Upper lobe of left lung (tissue), 6 donors: Measurements from ENCODE around the gene SLIT1. TPM values are rescaled to one million over a fixed set of nuclear protein-coding genes. Genes with fewer than 3 reads are reported as not detected.

Experiments used
- ATAC-seq, 2 donors: fragments of 200-7000 bp; cut with Tn5 transposase; one replicate each; pipeline ENCODE4 v1.9.1; 2022; ENCODE audit warnings: mild to moderate bottlenecking in 2 of 2, moderate library complexity in 2 of 2; ENCODE audit not compliant: low FRiP score in 2 of 2
- DNase-seq, 2 donors: peaks; one replicate each; pipeline ENCODE4 v3.0.0-alpha.2; 2019 to 2020
- H3K27ac ChIP-seq, 4 donors: fragments of 200-600 bp; sonication (generic); one replicate each; pipeline ENCODE4 v1.5.1; 2016 to 2019
- H3K27me3 ChIP-seq, 4 donors: fragments of 200-600 bp; sonication (generic); one replicate each; pipeline ENCODE4 v1.5.1; 2017 to 2019
- H3K36me3 ChIP-seq, 4 donors: fragments of 200-600 bp; sonication (generic); one replicate each; pipeline ENCODE4 v1.5.1; 2016 to 2019
- H3K4me1 ChIP-seq, 4 donors: fragments of 200-600 bp; sonication (generic); one replicate each; pipeline ENCODE4 v1.5.1; 2018 to 2019
- H3K4me3 ChIP-seq, 4 donors: fragments of 200-600 bp; sonication (generic); one replicate each; pipeline ENCODE4 v1.5.1; 2017 to 2019; ENCODE audit warnings: mild to moderate bottlenecking in 2 of 4, moderate library complexity in 1 of 4
- H3K9me3 ChIP-seq, 4 donors: fragments of 200-600 bp; sonication (generic); one replicate each; pipeline ENCODE4 v1.5.1; 2018 to 2019
- EP300 ChIP-seq, 4 donors: sonication (generic); formaldehyde crosslinking; IDR thresholded peaks; one replicate each; pipeline ENCODE4 v1.5.1; 2017; ENCODE audit warnings: antibody characterized with exemption in 4 of 4, control low read depth in 2 of 4
- POLR2A ChIP-seq, 4 donors: fragments of 450-650 bp; IDR thresholded peaks; one replicate each; pipeline ENCODE4 v1.5.1; 2016 to 2017; ENCODE audit warnings: antibody characterized with exemption in 4 of 4, mild to moderate bottlenecking in 2 of 4
- POLR2AphosphoS5 ChIP-seq, 2 donors: sonication (generic); formaldehyde crosslinking; IDR thresholded peaks; one replicate each; pipeline ENCODE4 v1.5.1; 2017; ENCODE audit warnings: antibody characterized with exemption in 2 of 2
- WGBS, 2 donors: methylation state at CpG; one replicate each; pipeline ENCODE4 v1.1.5; 2017 to 2018; 5-methylcytosine and 5-hydroxymethylcytosine counted together
- total RNA-seq, 6 donors: library from RNA; depleted of rRNA in 4 of 6; stranded (reverse); fragments of >200 nt in 4 of 6; gene quantifications; one replicate each; pipeline versions ENCODE4 v1.1.0 to v1.2.1, GENCODE V29; 2016 to 2021
- TF ChIP-seq, protein P1 (sequence below), 6 experiments: fragments of 450-650 bp in 4 of 6; fragments of 200-600 bp in 2 of 6; sonication (generic) in 2 of 6; IDR thresholded peaks; one replicate each; pipeline ENCODE4 v1.5.1; 2016 to 2019; ENCODE audit warnings: antibody characterized with exemption in 6 of 6
- donor health status: DM: no; HTN: no; CAD: no; lungs with moderate emphysema.
- donor health status: DM: no; HTN: yes; CAD: no; lungs with severe emphysema.

Gene SLIT1
- total RNA-seq, 6 donors from 2014 or later, result 0.30 to 1.6 (median 0.54) TPM; not detected in 1

DNA sequence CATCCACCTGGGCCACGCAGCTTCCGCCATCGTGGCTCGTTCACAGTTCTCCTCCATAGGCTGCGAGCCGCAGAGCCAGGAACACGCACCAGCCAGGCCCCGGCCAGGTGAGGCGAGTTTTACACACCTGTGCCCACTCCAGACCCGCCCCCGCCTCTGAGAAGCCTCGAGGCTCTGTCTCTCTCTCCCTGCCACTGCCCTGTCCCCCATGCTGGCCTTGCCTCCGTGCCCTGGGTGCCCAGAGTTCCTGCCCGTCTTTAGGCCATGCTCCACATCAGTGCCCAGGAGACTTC, 142.2 kb downstream of the SLIT1 start:
- Histone ChIP-seq H3K4me3 (no peak overlapping the region), H3K27me3 (no peaks in the 10 kb centered on the region), H3K4me1 (no peaks in the 10 kb centered on the region), H3K27ac (no peak overlapping the region), H3K9me3 (no peaks in the 10 kb centered on the region), H3K36me3 (no peaks in the 10 kb centered on the region)
- DNase-seq (no peak), ATAC-seq (no peak)
- 85 to 89% methylated on average over 10 to 12 of the region's 14 CpGs for WGBS, 2 donors
- TF ChIP-seq POLR2A (IDR thresholded peaks at IDR 0.05), result no peak
- no peak for TF ChIP-seq EP300 (IDR thresholded peaks at IDR 0.05)
- no peak for TF ChIP-seq POLR2AphosphoS5 (IDR thresholded peaks at IDR 0.05)
- TF ChIP-seq, protein P1, sequence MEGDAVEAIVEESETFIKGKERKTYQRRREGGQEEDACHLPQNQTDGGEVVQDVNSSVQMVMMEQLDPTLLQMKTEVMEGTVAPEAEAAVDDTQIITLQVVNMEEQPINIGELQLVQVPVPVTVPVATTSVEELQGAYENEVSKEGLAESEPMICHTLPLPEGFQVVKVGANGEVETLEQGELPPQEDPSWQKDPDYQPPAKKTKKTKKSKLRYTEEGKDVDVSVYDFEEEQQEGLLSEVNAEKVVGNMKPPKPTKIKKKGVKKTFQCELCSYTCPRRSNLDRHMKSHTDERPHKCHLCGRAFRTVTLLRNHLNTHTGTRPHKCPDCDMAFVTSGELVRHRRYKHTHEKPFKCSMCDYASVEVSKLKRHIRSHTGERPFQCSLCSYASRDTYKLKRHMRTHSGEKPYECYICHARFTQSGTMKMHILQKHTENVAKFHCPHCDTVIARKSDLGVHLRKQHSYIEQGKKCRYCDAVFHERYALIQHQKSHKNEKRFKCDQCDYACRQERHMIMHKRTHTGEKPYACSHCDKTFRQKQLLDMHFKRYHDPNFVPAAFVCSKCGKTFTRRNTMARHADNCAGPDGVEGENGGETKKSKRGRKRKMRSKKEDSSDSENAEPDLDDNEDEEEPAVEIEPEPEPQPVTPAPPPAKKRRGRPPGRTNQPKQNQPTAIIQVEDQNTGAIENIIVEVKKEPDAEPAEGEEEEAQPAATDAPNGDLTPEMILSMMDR (IDR thresholded peaks at IDR 0.05), result no peak

DNA sequence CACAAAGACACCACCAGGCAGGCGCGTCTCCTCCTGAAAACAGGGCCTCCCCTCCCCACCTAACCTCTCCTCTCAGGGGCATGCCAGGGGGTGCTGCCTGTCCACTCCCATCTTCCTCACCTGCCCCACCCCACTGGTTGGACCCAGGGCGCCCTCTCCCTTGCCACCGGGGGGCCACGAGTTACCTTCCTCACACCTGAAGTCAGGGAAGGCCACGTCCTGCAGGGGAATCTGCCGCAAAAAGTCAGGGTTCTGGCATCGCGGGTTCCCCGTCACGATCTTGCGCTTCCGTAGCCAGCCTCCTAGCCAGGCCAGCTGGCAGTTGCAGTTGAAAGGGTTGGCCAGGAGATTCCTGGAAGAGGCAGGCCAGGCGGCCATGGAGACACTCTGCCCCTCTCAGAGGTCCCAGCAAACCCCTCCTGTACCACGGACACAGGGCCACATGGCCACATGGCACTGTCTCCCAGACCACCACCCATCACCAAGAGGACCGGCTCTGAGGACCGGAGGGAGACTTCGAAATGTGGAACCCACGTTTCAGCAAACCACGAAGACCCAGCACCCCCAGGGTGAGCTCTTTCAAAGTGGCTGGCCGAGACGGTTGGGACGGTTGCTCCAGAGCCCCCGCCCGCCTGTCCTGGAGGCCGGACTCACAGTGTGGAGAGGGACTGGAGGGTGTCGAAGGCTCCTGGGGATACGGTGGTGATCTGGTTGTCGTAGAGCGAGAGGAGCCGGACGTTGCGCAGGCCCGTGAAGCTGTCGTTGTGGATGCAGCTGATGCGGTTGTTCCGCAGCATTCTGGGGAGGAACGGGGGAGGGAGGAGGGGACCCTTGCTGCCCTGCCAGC, 142.8 kb downstream of the SLIT1 start:
- Histone ChIP-seq H3K36me3 (no peaks in the 10 kb centered on the region), H3K4me3 (no peak overlapping the region), H3K9me3 (no peaks in the 10 kb centered on the region), H3K27me3 (no peaks in the 10 kb centered on the region), H3K4me1 (peaks cover 3 to 4% (median 4%) of the 10 kb centered on the region in 4 donors), H3K27ac (no peak overlapping the region)
- TF ChIP-seq POLR2A (IDR thresholded peaks at IDR 0.05), result no peak
- TF ChIP-seq EP300 (IDR thresholded peaks at IDR 0.05), result no peak
- TF ChIP-seq POLR2AphosphoS5 (IDR thresholded peaks at IDR 0.05), result no peak
- TF ChIP-seq, protein P1 (IDR thresholded peaks at IDR 0.05), result no peak
- WGBS, 2 donors, result 91 to 94% methylated on average over 35 to 38 of the region's 38 CpGs
- no peak for ATAC-seq
- peak in 1 of 2 donors; percentile 73 for DNase-seq

DNA sequence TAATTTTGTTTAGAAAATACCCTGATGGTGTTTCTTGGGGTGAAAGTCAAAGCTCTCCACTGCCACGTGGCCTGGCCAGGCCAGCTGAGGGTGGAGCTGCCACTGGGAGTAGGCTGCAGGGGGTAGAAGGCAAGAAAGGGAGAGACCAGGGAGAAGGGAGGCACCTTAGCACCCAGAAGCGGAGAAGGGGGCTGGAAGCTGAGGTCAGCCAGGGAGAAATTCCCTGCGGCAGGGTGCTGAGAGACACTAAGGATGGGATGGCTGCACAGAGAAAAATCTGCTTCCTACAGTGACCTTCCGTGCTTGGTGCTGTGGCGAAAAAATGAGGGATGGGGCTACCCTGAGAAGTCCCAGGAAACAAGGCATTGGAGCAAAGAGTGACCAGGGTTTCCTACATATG, 143.7 kb downstream of the SLIT1 start:
- ATAC-seq (no peak), DNase-seq (no peak)
- TF ChIP-seq EP300 (IDR thresholded peaks at IDR 0.05) (no peak), POLR2A (IDR thresholded peaks at IDR 0.05) (no peak), POLR2AphosphoS5 (IDR thresholded peaks at IDR 0.05) (no peak)
- TF ChIP-seq, protein P1 (IDR thresholded peaks at IDR 0.05), result no peak
- H3K4me1 ChIP-seq, result peaks cover 6 to 13% (median 11%) of the 10 kb centered on the region in 4 donors
- H3K4me3 ChIP-seq, result no peak overlapping the region
- WGBS, 2 donors, result 90 to 91% methylated on average over 5 of the region's 5 CpGs
- no peaks in the 10 kb centered on the region for H3K36me3 ChIP-seq
- no peaks in the 10 kb centered on the region for H3K9me3 ChIP-seq
- no peak overlapping the region for H3K27ac ChIP-seq
- H3K27me3 ChIP-seq, result no peaks in the 10 kb centered on the region

DNA sequence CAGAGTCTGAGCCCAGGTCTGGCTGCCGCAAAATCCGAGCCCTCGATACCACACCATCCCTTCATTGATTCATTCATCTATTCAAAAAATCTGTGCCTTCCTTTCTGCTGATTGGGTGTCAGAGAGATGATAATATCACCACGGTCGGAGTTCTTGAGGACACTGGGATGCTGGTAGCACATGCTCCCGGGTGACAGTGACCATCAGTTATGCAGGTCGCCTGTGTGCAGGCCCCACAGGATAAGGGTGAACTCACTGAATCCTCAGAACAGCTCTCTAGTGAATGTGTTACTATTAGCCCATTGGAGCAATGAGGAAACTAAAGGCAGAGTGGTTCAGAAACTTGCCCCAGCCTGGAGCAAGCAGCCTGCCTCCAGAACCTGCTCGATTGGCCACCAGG, 145.1 kb downstream of the SLIT1 start:
- H3K36me3 ChIP-seq, result no peaks in the 10 kb centered on the region

More for the DNA sequence above, 145.1 kb downstream of the SLIT1 start:
- DNase-seq (no peak), ATAC-seq (no peak)
- Histone ChIP-seq H3K9me3 (no peaks in the 10 kb centered on the region), H3K27me3 (no peaks in the 10 kb centered on the region), H3K4me1 (peaks cover 6 to 16% (median 11%) of the 10 kb centered on the region in 4 donors), H3K4me3 (no peak overlapping the region), H3K27ac (no peak overlapping the region)
- TF ChIP-seq EP300 (IDR thresholded peaks at IDR 0.05), result no peak
- no peak for TF ChIP-seq POLR2A (IDR thresholded peaks at IDR 0.05)
- TF ChIP-seq, protein P1 (IDR thresholded peaks at IDR 0.05), result no peak
- TF ChIP-seq POLR2AphosphoS5 (IDR thresholded peaks at IDR 0.05), result no peak
- WGBS, 2 donors, result 89 to 91% methylated on average over 8 of the region's 8 CpGs
